ENCODE data around the gene AAK1.

- TF ChIP-seq CTCF (IDR thresholded peaks at IDR 0.05 in 2 of 3, conservative IDR thresholded peaks at IDR 0.05 in 1 of 3; ENCODE audit: control insufficient read depth in 2 of 3, extremely low read depth in 1 of 3, insufficient read depth in 1 of 3, low read depth in 3 of 3, low read length in 3 of 3) (no peak), ZNF384 (IDR thresholded peaks at IDR 0.05; ENCODE audit: borderline replicate concordance, low read depth, low read length) (no peak), ETV6 (conservative IDR thresholded peaks at IDR 0.05 in 1 of 2, IDR thresholded peaks at IDR 0.05 in 1 of 2; ENCODE audit: borderline replicate concordance in 1 of 2, low read depth in 1 of 2) (no peak), MAX (IDR thresholded peaks at IDR 0.05; ENCODE audit: low read depth, low read length) (no peak), POLR2A (IDR thresholded peaks at IDR 0.05; ENCODE audit: low read depth, low read length) (no peak), POLR2AphosphoS5 (IDR thresholded peaks at IDR 0.05; ENCODE audit: low read length) (no peak), BHLHE40 (IDR thresholded peaks at IDR 0.05; ENCODE audit: borderline replicate concordance in 1 of 2, low read depth in 2 of 2, low read length in 1 of 2) (no peak)
Observed at GRCh38 chr2:69469784-69470183, 173.8 kb downstream of the AAK1 start.

Measured in GM12878 (cell line).